AG09319 (cell line): ENCODE measurements around the gene NOP14.
"Not testable (repeated sequence)": the region's sequence is repeated elsewhere in the genome, so short reads cannot be mapped to it uniquely, and the experiment has no call there.

Experiments
- DNase-seq: peaks from one replicate; pipeline ENCODE4 v3.0.0-alpha.2; 2010; ENCODE audit warnings: low read depth; ENCODE audit errors: extremely low read depth
- TF ChIP-seq, protein P1 (sequence below): IDR thresholded peaks from 2 replicates; pipeline ENCODE4 v1.5.1; 2011; ENCODE audit warnings: low read depth, mild to moderate bottlenecking, inconsistent platforms, low read length, moderate library complexity

The NOP14 gene

DNA sequence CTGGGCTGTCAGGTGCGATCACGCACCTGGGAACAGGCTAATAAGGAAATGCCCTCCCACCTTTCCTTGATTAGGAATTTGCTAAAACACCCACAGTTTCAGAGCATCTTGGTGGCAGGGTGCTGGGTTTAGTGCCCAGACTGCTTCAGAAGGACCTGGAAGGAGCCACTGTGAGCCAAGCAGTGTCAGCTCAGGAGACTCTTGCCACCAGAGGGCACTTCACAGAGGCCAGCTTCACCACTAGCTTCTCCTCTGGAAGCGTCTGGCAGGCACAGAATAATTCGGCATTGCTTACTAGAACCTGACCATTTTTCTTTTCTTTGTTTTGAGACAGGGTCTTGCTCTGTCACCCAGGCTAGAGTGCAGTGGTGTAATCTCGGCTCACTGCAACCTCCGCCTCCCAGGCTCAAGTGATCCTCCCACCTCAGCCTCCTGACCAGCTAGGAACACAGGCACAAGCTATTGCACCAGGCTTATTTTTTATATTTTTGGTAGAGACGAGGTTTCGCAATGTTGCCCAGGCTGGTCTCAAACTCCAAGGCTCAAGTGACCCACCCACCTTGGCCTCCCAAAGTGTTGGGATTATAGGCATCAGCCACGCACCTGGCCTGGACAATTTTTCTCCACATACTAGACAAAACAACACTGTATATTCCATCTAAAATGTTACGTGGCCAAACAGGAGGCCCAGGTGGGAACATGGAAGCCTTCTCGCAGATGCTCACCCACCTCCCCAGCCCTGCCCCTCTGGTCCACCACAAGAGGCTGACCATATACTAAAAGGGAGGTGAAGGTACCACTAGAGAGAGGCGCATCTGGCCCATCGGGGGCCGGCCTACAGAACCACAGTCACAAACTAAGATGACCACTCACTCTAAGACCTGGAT, 14.1 kb downstream of the NOP14 start:
- no peak for DNase-seq
- TF ChIP-seq, protein P1, sequence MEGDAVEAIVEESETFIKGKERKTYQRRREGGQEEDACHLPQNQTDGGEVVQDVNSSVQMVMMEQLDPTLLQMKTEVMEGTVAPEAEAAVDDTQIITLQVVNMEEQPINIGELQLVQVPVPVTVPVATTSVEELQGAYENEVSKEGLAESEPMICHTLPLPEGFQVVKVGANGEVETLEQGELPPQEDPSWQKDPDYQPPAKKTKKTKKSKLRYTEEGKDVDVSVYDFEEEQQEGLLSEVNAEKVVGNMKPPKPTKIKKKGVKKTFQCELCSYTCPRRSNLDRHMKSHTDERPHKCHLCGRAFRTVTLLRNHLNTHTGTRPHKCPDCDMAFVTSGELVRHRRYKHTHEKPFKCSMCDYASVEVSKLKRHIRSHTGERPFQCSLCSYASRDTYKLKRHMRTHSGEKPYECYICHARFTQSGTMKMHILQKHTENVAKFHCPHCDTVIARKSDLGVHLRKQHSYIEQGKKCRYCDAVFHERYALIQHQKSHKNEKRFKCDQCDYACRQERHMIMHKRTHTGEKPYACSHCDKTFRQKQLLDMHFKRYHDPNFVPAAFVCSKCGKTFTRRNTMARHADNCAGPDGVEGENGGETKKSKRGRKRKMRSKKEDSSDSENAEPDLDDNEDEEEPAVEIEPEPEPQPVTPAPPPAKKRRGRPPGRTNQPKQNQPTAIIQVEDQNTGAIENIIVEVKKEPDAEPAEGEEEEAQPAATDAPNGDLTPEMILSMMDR: peak; percentile 43

DNA sequence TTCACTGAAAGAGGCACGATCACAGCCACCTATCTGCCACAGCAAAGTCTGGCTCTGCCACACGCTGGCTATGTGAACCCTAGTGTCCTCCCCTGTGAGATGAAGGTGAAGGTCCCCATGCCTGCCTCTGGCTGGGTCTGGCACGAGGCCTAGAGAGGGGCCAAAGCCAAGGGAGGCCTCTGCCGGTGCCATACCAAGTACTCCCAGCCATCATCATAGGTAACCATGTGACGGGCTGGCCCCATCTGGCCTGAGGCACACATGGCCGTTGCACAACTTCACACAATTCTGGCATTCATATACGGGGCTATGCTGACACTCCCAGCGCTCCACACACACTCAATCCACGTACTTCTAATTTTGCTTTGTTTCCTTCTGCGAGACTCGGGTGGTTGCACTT, 15.3 kb downstream of the NOP14 start:
- DNase-seq: no peak
- TF ChIP-seq, protein P1: no peak

DNA sequence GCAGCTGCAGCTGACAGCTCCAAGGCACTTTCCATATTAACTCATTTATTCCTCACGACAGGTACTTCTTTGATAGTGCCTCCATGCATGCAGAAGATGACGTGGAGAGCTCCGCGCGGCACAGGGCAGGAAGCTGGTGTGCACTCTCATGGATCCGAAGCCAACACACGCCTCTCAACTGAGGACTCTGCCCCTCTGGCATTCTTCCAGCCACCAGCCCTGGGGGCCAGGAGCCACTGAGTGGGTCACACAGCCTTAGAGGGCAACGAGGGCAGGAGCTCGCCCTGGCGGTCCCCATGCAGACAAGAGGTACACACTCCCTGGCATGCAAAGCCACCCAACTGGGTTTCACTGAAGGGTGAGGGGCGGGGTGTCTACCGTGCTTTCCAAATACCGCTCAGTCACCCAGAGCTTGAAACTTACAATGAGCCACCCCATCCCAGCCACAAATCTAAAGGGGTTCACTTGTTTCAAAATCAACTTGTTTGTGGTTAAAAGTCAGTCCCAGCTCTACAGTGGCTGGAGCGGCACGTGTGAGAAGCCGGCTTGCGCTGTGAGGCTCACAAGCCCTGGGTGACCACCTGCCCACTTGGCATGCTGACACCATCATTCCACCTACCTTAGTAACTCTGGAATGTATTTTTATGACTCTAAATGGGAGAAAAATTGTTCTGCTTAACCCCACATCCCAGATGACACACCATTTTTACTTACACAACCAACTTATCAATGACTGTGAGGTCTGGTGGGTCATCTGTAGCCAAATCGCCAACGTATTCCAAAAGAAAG, 16.2 kb downstream of the NOP14 start:
- TF ChIP-seq, protein P1: no peak
- no peak for DNase-seq

DNA sequence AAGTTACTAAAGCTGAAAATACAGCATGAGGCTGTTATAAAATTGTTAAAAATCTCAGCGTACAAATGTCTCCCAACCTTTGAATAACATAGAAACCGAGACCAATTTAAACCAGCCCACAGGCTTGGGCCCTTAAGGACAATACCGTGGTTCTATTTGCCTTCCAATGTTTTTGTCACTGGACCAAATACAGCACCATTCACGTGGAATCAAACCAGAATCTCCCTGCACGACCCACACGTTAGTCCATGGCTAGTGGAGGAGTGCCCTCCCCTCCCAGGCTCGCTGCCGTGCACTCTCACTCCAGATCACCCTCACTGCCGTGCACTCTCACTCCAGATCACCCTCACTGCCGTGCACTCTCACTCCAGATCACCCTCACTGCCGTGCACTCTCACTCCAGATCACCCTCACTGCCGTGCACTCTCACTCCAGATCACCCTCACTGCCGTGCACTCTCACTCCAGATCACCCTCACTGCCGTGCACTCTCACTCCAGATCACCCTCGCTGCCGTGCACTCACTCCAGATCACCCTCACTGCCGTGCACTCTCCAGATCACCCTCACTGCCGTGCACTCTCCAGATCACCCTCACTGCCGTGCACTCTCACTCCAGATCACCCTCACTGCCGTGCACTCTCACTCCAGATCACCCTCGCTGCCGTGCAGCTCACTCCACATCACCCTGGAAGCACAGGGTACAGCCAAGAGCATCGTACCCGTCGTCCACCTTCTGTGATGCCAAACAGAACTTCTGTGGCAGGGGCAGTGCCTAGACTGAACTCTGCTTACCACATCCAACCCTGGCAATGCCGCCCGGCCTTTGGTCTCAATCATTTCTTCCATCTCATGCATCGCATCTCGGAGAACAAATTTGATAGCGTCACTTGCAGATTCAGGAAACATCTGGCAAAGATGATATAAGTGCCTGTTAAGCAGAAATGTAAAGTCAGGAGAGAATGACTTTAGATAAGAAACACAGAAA, 17.3 kb downstream of the NOP14 start:
- not testable (repeated sequence) for DNase-seq

DNA sequence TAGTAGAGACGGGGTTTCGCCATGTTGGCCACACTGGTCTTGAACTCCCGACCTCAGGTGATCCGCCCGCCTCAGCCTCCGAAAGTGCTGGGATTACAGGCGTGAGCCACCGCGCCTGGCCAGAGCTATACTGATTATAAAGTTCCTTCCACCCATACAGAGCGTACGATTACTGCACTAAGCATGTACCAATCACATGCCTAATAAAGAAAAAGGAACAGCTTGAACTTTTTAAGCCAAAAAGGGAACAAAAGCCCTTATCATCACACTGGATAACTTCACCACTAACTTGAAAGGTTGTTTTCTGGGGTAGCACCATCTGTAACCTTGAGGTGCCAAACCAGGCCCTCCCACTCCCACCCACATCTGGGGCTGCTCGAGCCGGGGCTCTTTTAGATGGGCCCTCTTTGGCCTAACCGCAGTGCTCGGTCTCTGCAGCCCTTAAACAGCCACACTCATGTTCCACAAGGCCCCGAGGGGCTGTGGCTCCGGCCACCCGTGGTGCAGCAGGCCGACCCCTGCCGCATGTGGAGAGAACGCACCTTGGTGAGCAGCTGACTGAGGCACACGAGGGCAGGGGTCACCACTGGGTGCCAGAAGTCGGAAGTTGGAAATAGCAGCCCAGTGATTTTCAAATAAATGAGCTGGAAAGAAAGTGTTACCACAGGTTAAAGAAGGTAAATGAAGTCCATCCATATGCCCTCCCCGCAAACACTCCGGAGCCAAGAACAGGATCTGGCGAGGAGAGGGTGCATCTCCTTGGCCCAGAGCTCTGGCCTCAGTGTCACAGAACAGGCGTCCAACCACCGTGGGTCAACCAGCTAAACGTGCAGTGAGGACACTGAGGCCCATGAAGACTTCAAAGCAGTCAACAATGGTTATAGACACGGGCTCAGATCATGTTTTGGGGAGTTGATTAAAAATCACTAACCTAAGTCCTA, 18.4 kb downstream of the NOP14 start:
- DNase-seq: no peak
- TF ChIP-seq, protein P1: no peak

DNA sequence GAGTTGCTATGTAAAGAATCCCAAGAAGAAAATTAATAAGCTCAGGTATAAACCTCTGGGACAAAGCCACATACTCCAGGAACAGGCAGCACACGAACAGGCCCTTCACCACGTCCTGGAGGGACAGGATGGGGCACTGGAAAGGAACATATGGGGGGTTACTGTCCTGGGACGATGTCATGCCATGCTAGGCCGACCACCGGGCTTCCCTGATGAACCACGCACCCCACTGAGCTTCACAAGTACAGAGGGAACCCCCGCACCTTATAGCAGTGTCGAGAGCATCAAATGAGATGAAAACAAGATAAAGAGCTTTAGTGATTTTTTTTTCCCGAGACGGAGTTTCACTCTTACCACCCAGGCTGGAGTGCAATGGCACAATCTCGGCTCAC, 19.1 kb downstream of the NOP14 start:
- no peak for DNase-seq
- TF ChIP-seq, protein P1: no peak
